DOHH2 (cell line): Measurements from ENCODE around the gene CCDC170.

Source experiments
- CTCF ChIP-seq: fragments of 200-600 bp; sonication (generic); IDR thresholded peaks from one replicate; pipeline ENCODE4 v1.5.1; 2014; ENCODE audit warnings: antibody characterized with exemption, mild to moderate bottlenecking, low read depth, low read length; ENCODE audit not compliant: poor library complexity, severe bottlenecking
- EZH2phosphoT487 ChIP-seq: fragments of 200-600 bp; sonication (generic); IDR thresholded peaks from 2 replicates; pipeline ENCODE4 v1.6.1; 2017; ENCODE audit warnings: borderline replicate concordance, mild to moderate bottlenecking, antibody characterized with exemption, low read length, moderate library complexity, mixed read lengths

DNA sequence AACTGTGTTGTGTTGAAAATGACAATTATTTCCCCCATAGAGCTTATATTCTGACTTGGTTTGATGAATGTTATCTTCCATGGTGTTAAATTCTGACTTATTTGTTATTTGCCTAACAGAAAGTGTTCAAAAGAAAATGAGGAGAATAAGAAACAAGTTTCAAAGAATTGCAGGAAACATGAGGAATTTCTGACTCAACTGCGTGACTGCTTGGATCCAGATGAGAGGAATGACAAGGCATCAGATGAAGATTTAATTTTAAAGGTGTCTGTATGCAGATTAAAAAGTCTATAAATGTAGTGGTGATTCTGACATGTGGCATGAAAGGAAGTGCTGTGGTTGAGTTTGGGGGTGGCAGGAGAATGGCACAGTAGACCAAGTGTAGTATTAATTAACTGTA lies 50.6 kb downstream of the CCDC170 start:
- TF ChIP-seq CTCF (no peak), EZH2phosphoT487 (no peak)
